Femur (tissue), 1 donor: Measurements from ENCODE around the gene PRPS2.

ENCODE experiments used
- DNase-seq: peaks from one replicate; pipeline ENCODE4 v3.0.0-alpha.2; 2017

PRPS2 gene

GRCh38 chrX:12791257-12792228 lies at the start of gene PRPS2:
PRPS2 (plus strand) TSS chrX:12791412; CDS start chrX:12791498, 86 bp downstream.
- DNase-seq, result peak; percentile 73

- no peak for DNase-seq
Observed at GRCh38 chrX:12741416-12741815, 49.8 kb upstream of the PRPS2 start.

- no peak for DNase-seq
Observed at GRCh38 chrX:12747433-12747832, 43.8 kb upstream of the PRPS2 start.

- DNase-seq, result no peak
Observed at GRCh38 chrX:12751887-12752286, 39.3 kb upstream of the PRPS2 start.

DNA sequence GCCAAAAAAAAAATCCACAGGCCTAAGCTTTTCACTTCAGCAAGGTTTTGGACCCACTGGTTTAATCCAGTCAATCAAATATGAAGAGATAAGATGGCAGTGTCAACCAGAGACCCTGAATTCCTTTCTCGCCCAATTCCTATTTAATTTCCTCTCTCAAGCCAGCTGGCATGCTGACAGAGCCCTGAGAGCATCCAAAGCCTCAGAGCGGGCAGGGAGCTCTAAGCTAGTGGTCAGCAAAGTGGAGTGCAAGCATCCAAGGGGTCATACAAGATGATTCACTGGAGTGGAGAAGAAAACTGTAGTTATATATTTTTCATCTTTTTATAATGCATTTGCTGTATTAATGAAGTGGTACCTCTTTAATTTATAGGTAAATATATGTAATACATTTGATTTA lies 37.8 kb upstream of the PRPS2 start:
- no peak for DNase-seq

- no peak for DNase-seq
Observed at GRCh38 chrX:12758291-12758690, 32.9 kb upstream of the PRPS2 start.

DNA sequence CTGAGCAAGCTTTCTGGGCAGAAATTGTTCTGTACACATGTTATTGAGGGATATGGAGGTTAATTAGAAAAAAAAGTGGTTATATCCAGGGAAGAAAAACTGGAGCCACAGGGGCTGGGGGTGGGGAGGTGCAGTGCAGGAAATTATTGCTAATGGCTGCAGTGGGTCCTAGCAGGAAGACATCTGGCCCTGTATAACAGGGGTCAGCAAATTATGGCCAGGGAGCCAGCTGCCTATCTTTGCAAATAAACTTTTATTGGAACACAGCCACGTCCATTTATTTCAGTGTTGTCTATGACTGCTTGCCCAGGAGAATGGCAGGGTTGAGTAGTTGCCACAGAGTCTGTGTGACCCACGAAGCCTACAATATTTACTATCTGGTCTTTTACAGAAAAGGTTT lies 23.4 kb upstream of the PRPS2 start:
- no peak for DNase-seq

DNA sequence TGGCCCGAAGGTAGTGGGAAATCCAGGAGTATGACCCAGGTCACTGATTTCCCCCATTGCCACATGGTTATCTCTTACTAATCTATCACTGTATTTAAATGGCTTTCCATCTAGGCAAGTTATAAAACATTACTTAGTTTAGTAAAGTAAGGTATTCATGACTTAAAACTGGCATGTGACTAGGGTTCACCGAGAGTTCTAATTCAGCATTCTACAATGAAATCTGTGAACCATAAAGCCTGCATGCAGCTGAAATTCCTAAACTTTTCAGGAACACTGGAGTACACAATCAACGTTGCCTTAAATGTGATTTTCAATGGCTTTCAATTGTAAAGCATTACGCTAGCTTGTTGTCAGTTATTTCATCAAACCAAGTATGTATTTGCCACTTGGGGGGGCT lies 22.7 kb upstream of the PRPS2 start:
- no peak for DNase-seq

GRCh38 chrX:12770440-12770839 lies 20.8 kb upstream of the PRPS2 start:
- no peak for DNase-seq

DNA sequence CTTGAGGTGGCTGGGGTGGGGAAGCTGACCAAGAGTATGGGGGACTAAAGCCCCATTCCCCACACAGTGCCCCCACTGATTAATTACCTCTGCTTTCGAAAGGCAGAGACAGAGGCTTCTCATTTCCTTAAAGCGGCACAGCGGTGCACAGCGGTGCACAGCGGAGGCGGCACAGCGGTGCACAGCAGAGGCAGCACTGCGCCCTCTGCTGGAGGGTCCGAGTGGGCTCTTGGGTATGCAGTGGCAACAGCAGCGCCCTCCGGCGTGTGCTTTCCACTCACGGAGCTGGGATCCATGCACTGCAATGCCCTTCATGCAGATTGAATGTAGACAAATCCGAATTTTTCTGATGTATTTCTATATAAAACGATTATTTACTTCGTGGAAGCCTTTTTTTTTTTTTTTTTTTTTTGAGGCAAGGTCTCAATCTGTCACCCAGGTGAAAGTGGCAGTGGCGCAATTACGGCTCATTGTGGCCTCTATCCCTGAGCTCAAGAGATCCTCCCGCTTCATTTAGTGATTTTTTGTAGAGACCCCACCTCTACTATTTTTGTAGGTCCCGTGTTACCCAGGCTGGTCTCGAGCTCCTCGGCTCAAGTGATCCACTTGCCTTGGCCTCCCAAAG lies 19.7 kb upstream of the PRPS2 start:
- DNase-seq, result peak; percentile 22

DNA sequence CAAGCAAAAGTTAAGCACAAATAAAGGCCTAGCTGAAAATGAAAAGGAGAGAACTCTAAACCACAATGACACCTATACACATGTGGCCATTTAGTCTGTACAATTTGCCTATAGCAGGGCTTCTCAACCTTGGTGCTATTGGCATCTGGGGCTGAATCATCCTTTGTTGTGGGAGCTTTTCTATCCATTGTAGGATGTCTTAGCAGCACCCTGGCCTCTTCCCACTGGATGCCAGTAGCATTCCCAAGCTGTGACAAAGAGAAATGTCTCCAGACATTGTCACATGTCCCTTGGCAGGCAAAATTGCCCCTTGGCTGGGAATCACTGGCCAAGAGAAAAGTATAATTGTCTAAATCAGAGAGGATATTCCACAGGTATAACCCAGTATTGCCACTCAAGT lies 13.5 kb upstream of the PRPS2 start:
- DNase-seq, result no peak

- no peak for DNase-seq
Observed at GRCh38 chrX:12779534-12779933, 11.7 kb upstream of the PRPS2 start.

DNA sequence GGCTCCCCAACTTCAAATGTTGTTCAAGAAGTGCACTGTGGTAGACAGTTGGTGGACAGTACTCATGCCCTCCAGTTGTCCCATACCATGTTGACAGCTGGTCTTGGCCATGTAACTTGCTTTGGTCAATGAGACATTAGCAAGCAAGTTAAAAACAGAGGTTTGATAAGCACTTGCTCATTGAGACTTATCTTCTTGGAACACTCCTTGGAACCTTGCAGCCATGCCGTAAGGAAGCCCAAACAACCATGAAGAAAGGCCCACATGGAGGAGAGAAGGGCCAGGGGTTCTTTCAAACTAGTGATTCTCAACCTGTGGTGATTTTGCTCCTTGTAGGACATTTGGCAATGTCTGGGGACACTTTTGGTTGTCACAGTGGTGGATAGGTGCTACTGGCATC lies 2.6 kb upstream of the PRPS2 start:
- no peak for DNase-seq

GRCh38 chrX:12789976-12790375 lies 1.2 kb upstream of the PRPS2 start:
- no peak for DNase-seq

- DNase-seq, result no peak
Observed at GRCh38 chrX:12790885-12791256, 341 bp upstream of the PRPS2 start.

GRCh38 chrX:12792711-12793110 lies 1.5 kb downstream of the PRPS2 start:
- no peak for DNase-seq

DNA sequence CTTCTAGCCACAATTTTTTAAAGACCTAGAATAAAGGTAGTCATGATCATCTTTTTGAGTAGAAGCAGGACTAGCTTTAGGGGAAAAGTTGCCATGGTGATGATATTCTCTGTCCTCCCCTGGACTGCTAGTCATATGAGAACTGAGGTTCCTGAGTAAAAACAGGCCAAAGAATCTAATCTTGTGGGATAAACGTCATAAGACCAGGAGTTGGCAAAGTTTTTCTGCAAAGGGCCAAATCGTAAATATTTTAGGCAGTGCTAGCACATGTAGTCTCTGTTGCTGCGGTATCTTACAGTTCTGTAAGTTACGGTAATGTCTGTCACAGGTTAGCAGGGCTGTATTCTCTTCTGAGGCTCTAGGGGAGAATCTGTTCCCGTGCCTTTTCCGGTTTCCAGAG lies 3.4 kb downstream of the PRPS2 start:
- DNase-seq, result no peak

DNA sequence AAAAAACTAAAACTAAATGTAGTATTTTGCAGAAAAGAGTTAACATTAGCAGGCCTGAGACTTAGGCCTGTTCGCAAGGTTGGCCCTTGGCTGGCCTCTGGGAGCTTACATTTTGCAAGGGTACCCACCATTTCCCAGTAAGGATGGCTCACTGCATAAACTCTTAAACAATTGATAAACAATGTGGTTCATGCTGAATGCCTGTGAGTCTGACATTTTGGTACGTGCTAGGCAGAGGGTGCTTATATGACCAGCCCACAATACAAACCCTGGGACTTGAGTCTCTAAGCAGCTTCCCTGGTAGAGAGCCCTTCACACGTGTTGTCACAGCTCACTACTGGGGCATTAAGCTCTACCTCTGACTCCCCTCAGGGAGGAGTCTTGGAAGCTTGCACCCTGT lies 7.4 kb downstream of the PRPS2 start:
- no peak for DNase-seq

DNA sequence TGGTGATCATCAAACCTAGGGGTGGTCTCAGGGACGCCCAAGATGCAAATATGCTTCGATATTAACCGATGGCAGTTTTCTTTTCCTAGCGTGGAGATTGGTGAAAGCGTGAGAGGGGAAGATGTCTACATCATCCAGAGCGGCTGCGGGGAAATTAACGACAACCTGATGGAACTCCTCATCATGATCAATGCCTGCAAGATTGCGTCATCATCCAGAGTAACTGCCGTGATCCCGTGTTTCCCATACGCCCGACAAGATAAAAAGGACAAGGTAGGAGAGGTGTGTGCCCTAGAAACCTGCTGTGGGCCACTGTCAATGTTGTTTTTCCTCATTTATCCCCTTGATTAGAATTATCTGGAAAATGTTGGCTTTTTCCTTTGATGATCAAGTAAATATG lies 7.9 kb downstream of the PRPS2 start:
- no peak for DNase-seq

GRCh38 chrX:12802741-12803140 lies 11.5 kb downstream of the PRPS2 start:
- no peak for DNase-seq

DNA sequence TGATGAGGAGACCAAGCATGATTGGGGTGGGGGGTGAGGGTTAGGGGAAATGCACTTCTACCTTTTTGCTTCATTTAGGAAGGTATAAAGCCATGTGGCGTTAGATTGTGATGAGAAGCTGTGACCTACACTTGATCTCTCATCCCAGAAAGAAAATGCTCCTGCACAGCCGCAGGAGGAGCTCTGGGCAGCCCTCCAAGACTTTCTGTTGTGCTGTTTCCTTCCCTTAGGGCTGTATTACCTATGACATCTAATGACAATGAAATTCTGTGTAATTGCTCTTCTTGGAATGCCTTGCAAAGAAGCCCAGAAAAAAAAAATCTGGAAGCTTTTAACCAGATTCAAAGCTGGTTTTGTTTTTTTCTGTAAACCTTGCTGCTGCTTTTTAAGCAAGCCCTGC lies 13.4 kb downstream of the PRPS2 start:
- no peak for DNase-seq

GRCh38 chrX:12805333-12805732 lies 14.1 kb downstream of the PRPS2 start:
- no peak for DNase-seq

DNA sequence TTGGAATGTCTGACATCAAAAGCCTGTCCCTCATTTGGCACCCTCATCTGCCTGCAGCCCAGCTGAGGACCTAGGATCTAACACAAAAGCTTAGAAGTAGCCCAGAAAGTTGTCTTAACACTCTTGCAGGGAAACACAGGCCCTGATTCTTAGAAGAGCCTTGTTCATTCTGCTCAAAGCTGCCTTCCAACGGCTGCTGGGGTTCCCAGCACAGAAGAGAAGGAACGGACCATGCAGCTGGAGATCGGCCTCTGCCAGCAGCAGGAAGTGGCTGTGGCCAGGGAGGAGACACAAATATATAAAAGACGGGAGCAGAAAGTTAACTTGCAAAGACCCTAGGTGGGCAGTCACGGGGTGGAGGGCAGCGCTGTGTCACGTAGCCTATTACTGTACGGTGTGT lies 20.4 kb downstream of the PRPS2 start:
- DNase-seq, result no peak

DNA sequence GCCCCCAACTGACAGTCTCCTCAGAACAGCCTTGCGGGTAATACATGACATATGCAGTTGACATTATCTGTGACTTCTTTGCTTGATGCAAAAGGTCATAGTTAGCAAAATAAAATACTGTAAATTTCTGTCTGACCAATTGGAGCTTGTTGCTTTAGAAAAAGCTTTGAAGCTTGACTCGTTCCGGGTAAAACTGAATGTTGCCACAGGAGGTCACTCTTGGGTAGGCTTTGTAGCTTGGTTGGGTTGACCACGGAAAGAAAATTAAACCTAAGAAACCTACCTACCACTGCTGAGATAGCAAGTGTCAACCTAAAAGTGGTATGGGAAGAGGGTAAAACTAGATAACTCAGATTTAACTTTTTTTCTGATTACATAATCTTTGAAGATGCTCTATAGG lies 23.2 kb downstream of the PRPS2 start:
- peak; percentile 41 for DNase-seq

GRCh38 chrX:12817528-12817927 lies 26.3 kb downstream of the PRPS2 start:
- DNase-seq, result no peak
